HG03039 (cell line): ENCODE data around the gene POTEH.
"Not testable (repeated sequence)": the region's sequence is repeated elsewhere in the genome, so short reads cannot be mapped to it uniquely, and the experiment has no call there.

Source experiments
- ATAC-seq: cut with Tn5 transposase; IDR thresholded peaks from one replicate; pipeline ENCODE4 v1.9.1; 2021; ENCODE audit warnings: mild to moderate bottlenecking, moderate library complexity; ENCODE audit not compliant: unreplicated experiment

Gene POTEH

GRCh38 chr22:15689749-15690125 lies at the start of gene POTEH:
Gene POTEH, plus strand, starts transcription at chr22:15690026. Its CDS starts 52 bp downstream, at chr22:15690078.
- ATAC-seq: not testable (repeated sequence)

- not testable (repeated sequence) for ATAC-seq
These were observed 47.5 kb upstream of the POTEH start for GRCh38 chr22:15642288-15642861.

GRCh38 chr22:15651954-15652353 lies 37.9 kb upstream of the POTEH start:
- ATAC-seq: not testable (repeated sequence)

GRCh38 chr22:15652738-15653137 lies 37.1 kb upstream of the POTEH start:
- ATAC-seq: not testable (repeated sequence)

GRCh38 chr22:15653241-15653640 lies 36.6 kb upstream of the POTEH start:
- ATAC-seq: not testable (repeated sequence)

GRCh38 chr22:15661102-15661501 lies 28.7 kb upstream of the POTEH start:
- ATAC-seq: not testable (repeated sequence)

GRCh38 chr22:15664682-15665081 lies 25.1 kb upstream of the POTEH start:
- not testable (repeated sequence) for ATAC-seq

GRCh38 chr22:15665478-15665877 lies 24.3 kb upstream of the POTEH start:
- not testable (repeated sequence) for ATAC-seq

GRCh38 chr22:15669430-15669829 lies 20.4 kb upstream of the POTEH start:
- ATAC-seq: not testable (repeated sequence)

- ATAC-seq: not testable (repeated sequence)
These were observed 10.1 kb upstream of the POTEH start for GRCh38 chr22:15679702-15680101.

- ATAC-seq: not testable (repeated sequence)
These were observed 5.7 kb upstream of the POTEH start for GRCh38 chr22:15684115-15684514.

- ATAC-seq: peak; percentile 48
These were observed 5.1 kb upstream of the POTEH start for GRCh38 chr22:15684695-15685094.

GRCh38 chr22:15685641-15686040 lies 4.2 kb upstream of the POTEH start:
- not testable (repeated sequence) for ATAC-seq

- not testable (repeated sequence) for ATAC-seq
These were observed 2.7 kb upstream of the POTEH start for GRCh38 chr22:15687086-15687485.

GRCh38 chr22:15687676-15688075 lies 2.1 kb upstream of the POTEH start:
- not testable (repeated sequence) for ATAC-seq

- not testable (repeated sequence) for ATAC-seq
These were observed 1.7 kb upstream of the POTEH start for GRCh38 chr22:15688090-15688489.

- not testable (repeated sequence) for ATAC-seq
These were observed 646 bp upstream of the POTEH start for GRCh38 chr22:15689012-15689748.

- not testable (repeated sequence) for ATAC-seq
These were observed 23.8 kb downstream of the POTEH start for GRCh38 chr22:15713600-15713999.

- not testable (repeated sequence) for ATAC-seq
These were observed 24.3 kb downstream of the POTEH start for GRCh38 chr22:15714125-15714524.

GRCh38 chr22:15721884-15722283 lies 32.1 kb downstream of the POTEH start:
- ATAC-seq: not testable (repeated sequence)

GRCh38 chr22:15729209-15729917 lies 39.5 kb downstream of the POTEH start:
- ATAC-seq: not testable (repeated sequence)

GRCh38 chr22:15731023-15731422 lies 41.2 kb downstream of the POTEH start:
- ATAC-seq: not testable (repeated sequence)
